Right ventricle myocardium superior (tissue), 1 donor: Measurements from ENCODE around the gene EVA1A. TPM values are rescaled to one million over a fixed set of nuclear protein-coding genes. Genes with fewer than 3 reads are reported as not detected.
"Not testable (repeated sequence)": the region's sequence is repeated elsewhere in the genome, so short reads cannot be mapped to it uniquely, and the experiment has no call there.

Source experiments
- ATAC-seq: fragments of 200-7000 bp; cut with Tn5 transposase; one replicate; pipeline ENCODE4 v1.9.1; 2020; ENCODE audit warnings: mild to moderate bottlenecking; ENCODE audit not compliant: poor library complexity
- DNase-seq: peaks from one replicate; pipeline ENCODE4 v3.0.0-alpha.2; 2020
- intact Hi-C: fragments of 100-400 bp; cut with DNase I; formaldehyde crosslinking; loops from one replicate; pipeline ENCODE4 v1.11.2; 2022
- total RNA-seq: library from RNA; stranded (reverse); fragmentation: NEBNext Ultra II Directional; extraction: Animal tissue kit (Norgen Biotek cat#: 25700); gene quantifications from one replicate; pipeline ENCODE4 v1.2.1, GENCODE V29; 2021
- donor health status: DM: no; HTN: yes; CAD: no; lungs with severe emphysema.

EVA1A gene
- total RNA-seq, 1 donor from 2014 or later = 0.97 TPM

DNA sequence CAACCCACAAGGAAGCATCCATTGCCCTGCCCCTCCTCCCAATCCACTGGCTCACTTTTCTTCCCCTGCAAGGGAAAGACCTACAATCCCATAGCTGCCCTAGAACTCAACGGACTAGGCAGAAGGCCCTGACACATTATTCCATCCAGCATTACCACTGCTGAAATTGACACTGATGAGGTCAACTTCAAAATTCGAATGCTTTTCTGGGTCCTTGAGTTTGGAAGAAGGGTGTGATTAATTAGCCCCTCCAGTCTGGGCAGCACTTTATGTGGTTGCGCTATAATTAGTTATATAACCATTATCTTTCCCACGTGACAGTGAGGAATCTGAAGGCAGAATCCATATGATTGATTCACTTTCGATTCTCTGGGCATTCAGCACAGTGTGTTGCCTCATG is 55.7 kb downstream of the EVA1A start:
- intact Hi-C loops = no loop called here
- ATAC-seq (no peak), DNase-seq (no peak)

DNA sequence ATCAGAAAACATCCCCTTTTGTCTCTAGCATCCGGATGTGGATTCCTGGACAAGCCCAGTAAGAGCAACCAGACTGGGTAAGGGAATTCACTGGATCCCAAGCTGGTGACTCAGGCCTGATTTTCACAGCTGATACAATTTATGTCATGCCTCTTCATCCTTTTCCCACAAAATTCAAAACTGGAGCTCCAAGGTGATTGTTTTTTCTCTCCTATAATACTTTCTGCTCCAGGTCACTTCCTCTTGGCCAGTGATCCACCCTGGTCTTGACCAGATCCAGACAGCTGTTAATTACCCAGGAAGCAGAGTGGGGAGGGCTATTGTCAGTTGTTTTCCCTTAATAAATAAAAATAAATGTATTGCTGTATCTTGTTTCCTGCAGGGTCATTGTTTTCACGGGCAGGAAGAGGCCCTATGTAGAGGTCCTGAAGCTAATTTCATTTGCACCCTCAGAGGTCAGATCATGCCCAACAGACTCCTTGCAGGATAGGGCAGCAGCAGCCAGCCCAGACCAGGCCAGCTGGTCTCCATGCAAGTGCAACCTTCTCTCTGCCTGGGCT is 57.6 kb downstream of the EVA1A start:
- intact Hi-C loops = no loop called here
- ATAC-seq = no peak
- no peak for DNase-seq

DNA sequence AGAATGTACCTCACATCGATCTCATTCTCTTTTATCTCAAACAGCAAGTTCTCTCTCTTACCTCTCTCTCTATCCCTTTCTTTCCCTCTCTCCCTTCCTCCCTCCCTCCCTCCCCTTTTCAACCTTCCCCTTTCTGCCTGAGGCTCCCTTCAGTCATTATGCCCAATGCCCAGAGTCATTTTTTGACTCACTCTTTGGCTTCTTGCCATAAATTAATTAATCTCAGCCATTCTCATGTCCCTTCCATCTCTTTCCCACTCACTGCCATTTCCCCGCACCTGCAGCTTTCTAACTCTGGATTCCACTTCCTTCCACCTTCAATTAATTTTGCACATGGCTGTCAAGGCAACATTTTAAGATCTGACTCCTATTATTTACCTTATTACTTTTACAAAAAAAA is 60.1 kb downstream of the EVA1A start:
- ATAC-seq = no peak
- intact Hi-C loops = no loop called here
- DNase-seq = no peak

DNA sequence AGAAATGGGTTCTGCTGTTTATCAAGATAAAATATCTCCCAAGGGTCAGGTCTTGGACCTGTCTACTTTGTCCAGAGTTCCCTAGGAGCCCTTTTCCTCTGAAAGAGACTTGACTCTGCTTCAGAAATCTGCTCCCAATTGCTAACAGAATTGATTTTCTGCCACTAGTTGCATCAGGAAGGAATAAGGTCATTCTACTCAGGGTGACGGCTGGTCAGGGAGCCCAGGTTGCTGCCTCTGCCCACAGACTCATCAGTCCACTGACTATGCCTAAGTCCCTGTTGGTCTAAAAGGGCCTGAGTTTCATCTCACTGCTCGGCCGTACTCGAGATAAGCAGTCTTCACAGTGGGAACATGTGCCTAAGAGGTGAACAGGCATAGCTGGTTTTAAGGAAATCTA is 61.2 kb downstream of the EVA1A start:
- intact Hi-C loops = no loop called here
- no peak for DNase-seq
- no peak for ATAC-seq

DNA sequence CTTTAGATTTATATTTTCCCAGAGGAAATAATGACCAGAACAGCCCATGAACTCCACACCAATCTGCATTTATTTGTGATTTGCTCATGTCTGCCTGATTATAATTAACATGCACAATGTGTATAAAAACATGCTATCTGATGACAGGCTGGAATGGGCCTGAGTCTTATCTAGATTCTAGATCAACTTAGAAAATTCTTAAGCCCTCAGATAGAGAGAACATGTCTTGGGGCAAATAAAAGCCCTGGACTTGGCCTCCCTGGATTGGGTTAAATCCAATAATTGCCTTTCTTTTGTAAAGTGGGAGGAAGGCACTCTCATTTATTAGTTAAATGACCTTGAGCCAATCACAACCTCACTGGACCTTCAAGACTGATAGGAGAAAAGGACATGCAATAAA is 61.8 kb downstream of the EVA1A start:
- no peak for ATAC-seq
- DNase-seq = no peak
- intact Hi-C loops = no loop called here

DNA sequence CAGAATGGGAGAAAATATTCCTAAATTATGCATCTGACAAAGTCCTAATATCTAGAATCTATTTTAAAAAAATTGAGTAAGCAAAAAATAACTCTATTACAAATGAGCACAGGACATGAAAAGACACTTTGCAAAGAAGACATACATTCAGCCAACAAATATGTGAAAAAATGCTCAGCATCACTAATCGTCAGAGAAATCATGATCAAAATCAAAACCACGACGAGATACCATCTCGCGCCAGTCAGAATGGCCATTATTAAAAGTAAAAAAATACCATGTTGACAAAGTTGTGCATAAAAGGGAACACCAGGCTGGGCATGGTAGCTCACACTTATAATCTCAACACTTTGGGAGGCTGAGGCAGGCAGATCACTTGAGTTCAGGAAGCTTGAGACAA is 63.5 kb downstream of the EVA1A start:
- intact Hi-C loops = no loop called here
- ATAC-seq (no peak), DNase-seq (no peak)

DNA sequence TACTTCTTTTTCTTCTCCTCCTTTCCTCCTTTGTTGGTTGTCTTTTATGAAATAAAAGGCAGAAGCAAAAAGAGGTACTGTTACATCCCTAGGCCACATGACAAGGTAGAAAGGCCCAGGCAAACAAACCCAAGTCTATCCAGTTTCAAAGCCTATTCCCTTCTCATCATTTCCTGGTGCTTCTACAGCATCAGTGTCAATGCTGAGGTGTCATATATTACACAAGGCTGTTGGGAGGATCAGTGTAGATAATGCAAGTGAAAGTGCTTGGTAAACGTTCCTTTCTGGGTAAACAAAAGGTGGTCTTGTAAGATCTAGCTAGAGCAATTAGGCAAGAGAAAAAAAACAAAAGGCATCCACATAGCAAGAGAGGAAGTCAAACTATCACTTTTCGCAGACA is 64.9 kb downstream of the EVA1A start:
- no peak for ATAC-seq
- DNase-seq = no peak
- intact Hi-C loops = no loop called here

DNA sequence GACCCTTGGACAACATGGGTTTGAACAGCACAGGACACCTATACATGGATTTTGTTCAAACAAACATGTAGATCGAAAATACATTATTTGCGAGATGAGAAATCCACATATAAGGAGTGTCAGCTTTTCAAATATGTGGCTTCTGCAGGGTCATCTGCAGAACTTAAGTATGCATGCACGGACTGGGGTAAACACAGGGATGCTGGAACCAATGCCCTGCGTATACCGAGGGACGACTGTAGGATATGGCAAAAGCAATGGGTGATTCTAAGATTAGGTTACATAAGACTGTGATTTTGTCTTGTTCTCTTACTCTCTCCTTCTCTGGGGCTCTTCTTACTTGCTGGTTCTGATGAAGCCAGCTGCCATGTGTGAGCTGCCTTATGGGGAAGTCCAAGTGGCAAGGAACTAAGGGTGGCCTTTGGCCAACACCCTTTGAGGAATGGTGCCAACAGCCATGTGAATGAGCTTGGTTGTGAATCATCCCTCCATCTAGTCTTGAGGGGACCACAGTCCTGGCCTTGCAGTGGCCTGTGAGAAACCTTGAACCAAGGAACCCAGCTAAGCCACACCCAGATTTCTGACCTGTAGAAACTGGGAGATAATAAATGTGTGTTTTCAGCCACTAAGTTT is 66.5 kb downstream of the EVA1A start:
- DNase-seq (no peak), ATAC-seq (no peak)
- intact Hi-C loops = no loop called here

DNA sequence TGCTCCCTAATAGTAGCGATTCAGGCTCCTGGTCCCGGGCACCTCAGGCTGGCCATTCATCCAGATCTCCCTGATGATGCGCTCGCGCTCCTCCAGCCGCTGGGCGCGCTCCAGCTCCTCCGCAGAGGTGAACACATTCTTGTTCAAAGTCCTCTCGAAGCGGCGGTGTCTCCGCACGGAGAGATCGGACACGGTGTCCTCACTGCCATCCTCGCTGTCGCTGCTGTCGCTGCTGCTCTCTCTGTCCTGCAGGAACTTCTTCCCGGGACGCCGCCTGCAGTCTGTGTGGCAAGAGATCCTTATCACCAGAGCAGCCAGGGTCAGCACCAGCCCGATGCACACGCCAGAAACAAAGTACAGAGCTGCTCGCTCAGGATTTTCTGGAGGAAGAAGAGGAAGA is 67.5 kb downstream of the EVA1A start:
- DNase-seq = no peak
- no peak for ATAC-seq
- intact Hi-C loops = no loop called here

DNA sequence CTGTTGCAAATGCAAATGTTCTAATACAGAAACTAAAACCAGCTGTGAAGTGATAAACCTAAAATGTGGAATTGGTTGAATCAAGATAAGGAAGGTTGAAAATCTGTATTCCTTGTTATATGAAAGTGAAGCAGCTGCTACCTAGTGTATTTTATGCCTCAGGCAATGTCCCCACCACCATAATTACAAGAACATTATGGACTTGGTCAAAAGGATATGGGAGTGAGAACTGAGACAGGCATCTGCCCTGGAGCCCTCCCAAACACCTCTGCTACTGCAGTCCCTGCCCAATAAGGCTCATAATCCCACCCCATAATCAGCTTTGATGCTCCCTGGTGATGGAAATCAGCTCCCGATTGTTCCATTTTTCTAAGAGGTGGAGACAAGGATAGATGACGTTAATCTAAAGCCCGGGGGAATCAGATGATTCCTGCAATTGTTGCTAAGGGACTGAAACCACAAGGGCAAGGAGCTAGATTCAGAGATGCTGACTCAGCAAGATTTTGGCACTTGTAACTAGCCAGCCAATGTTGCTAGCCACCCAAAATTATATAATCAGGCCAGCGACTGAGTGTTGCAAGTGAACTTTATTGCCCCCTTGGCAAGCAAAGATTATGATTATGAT is 69.5 kb downstream of the EVA1A start:
- intact Hi-C loops = no loop called here
- DNase-seq (no peak), ATAC-seq (no peak)

DNA sequence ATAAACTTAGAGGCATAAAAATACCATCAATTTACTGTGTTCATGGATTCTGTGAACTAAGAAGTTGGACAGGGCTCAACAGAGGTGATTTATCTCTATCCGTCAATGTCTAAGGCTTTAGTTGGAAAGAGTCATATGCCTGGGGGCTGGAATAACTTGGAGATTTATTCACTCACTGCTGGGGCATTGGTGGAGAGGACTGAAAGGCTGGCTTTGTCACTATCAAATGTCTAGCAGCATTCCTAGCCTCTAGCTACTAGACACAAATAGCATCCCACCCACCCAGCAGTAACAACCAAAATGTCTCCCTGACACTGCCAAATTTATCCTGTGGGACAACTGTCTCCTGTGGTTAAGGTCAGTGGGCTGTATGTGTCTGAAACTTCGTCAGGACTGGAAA is 71.0 kb downstream of the EVA1A start:
- ATAC-seq (no peak), DNase-seq (no peak)
- intact Hi-C loops = no loop called here

DNA sequence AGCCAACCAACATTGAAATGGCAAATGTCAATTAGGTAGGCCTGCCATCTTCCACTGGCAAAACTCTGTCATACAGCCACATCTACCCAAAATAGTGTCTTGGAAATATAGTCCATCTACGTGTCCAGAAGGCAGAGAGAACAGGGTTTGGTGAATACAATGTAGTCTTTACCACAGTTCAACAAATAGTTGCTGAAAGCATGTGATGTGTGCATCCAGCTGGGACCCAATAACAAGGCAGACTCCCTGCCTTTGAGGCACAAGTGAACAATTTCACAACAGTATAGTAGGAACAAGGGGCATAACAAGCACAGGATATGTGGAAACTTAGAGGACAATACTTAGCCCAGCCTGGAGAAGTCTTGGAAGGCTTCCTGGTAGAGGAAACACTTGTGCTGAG is 72.6 kb downstream of the EVA1A start:
- ATAC-seq = no peak
- intact Hi-C loops = no loop called here
- no peak for DNase-seq

DNA sequence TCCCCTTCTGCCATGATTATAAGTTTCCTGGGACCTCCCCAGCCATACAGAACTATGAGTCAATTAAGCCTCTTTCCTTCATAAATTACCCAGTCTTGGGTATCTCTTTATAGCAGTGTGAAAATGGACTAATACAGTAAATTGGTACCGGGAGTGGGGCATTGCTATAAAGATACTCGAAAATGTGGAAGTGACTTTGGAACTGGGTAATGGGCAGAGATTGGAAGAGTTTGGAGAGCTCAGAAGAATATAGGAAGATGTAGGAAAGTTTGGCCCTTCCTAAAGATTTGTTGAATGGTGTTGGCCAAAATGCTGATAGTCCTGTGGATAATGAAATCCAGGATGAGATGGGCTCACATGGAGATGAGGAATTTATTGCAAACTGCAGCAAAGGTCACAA is 74.0 kb downstream of the EVA1A start:
- ATAC-seq, DNase-seq, intact Hi-C loops: not testable (repeated sequence)

DNA sequence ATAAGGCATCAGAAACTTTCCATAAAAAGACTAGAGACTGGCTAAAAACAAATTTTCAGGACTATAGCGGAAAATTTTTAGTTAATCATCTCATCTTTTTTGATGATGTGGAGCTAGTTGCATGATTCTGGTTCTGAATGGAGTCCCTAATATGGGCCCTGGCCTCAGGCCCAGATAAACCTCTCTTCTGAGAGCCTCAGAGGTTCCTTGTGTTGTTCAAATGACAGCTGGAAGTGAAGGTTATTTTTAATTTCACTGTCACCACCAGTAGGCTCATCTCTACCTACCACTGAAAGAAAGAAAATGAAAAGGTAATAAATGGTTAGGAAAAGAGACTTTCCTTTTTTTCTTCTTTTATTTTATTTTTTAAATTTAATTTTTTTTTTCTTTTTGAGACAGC is 75.9 kb downstream of the EVA1A start:
- no peak for ATAC-seq
- DNase-seq = no peak
- intact Hi-C loops = no loop called here

DNA sequence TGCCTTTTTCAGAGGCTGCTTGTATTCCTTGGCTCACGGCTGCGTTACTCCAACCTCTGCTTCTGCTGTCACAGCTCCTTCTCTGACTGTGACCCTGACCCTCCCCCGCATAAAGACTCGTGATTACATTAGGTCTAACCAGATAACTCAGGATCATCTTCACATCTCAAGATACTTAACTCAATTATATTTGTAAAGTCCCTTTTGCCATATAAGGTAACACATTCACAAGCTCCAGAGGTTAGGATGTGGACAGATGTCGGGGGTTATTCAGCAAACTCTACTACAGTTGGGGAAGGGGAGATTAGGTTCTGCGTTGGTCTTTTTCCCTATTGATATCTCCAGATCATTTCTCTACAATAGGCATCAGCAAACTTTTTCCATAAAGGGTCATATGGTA is 76.9 kb downstream of the EVA1A start:
- intact Hi-C loops = no loop called here
- DNase-seq (no peak), ATAC-seq (no peak)

DNA sequence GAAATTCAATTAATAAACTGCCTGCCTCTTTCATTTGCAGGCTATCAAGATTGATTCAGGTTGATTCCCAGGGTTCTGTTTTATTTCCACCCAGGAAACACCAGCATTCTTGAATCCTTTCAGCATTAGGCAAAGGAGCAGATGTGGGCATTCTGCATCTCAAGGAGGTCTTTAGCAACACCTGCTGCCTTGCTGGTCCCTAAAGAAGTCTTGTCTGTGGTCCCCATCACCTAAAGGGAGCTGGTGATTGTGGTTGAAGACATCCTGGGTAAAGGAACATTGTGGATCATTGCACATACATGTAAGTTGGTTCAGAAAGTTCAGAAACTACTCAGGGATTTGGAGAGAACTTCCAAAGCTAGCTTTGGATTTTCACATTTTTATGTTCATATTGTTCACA is 78.3 kb downstream of the EVA1A start:
- no peak for ATAC-seq
- no peak for DNase-seq
- intact Hi-C loops = no loop called here

DNA sequence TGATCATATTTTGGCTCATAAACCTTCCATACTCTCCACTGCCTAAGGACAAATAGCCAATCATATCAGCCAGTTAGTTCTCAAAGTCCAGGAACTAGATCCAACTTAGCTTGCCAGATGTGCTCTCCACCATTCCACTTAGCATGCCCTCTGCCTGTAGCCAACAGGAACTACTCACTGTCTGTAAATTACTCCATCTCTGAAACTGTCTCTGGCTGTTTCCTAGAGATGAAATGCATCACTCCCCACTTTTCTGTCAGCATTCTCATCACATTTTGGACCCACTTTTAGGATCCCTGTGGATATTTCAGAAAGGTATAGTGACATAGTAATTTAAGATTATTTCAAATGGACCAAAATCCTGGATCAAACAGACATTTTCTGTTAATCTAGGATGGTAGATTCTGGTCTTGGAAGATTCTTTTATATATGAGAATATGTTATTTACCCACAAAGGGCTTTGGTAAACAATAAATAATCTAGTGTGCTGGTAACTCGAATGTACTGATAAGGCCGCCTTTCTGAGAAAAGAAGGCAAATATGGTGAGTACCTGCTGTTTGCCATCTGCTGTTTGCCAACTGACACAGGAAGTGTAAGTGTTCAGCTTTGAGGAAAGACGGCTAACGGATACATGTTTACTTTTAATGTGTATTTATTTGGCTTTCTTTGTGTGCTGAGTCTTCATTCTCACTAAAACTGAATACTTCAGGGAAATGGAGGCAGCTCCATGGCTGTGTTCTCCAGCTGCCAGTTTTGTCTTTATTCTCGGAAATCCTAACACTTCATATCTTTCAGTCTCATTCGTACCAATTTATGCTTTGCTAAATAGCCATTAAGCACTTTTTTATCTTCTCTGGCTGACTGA is 79.5 kb downstream of the EVA1A start:
- DNase-seq (no peak), ATAC-seq (no peak)
- intact Hi-C loops = no loop called here

DNA sequence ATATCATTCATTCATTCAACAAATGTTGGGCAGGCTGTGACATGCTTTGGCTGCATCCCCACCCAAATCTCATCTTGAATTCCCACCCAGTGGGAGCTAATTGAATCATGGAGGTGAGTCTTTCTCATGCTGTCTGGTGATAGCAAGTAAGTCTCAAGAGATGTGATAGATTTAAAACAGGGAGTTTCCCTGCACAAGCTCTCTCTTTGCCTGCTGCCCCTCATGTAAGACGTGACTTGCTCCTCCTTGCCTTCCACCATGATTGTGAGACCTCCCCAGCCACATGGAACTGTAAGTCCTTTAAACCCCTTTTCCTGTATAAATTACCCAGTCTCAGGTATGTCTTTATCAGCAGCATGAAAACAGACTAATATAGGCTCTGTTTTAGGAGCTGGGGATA is 83.0 kb downstream of the EVA1A start:
- ATAC-seq, DNase-seq, intact Hi-C loops: not testable (repeated sequence)

DNA sequence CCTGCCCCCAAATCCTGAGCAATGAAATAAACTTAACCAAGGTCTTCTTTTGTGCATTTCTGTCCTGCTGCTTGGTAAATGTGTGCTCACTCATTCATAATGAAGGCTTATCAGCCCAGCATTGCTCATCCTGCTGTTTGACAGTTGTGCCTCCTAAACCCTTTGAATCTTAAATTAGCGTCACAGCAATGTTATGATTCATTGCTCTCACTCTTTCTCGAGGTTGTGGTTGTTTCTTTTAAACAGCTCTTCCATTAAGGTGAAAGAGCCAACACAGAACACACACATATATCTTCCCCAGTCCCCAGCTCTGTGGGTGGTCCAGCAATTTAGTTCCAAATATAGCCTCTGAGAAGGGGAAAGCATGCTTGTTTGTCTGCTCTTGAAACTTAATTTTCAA is 84.0 kb downstream of the EVA1A start:
- no peak for ATAC-seq
- intact Hi-C loops = no loop called here
- no peak for DNase-seq

DNA sequence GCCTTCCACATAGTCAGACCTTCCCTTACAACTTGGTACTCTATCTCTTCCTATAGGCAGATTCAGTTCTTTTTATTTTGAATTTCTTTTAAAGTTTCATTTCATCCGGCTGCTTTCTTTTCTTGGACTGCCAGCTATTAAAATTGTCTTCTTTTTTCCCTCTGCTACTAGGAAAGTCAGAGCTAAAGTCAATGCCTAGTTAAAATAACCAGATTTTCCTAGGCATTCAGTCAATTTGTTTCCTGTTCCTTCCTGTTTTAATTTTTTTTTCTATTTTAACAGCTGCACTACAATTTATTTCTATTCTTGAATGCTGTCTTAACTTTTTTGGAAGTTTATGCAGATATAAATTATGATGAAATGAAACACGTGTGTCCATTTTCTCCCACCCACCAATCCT is 84.8 kb downstream of the EVA1A start:
- DNase-seq (no peak), ATAC-seq (no peak)
- intact Hi-C loops = no loop called here
